SKM-1 treated with dmso at 0.1 percent for 144 hours (cell line): ENCODE data around the gene LHX5.
"Not testable (repeated sequence)": the region's sequence is repeated elsewhere in the genome, so short reads cannot be mapped to it uniquely, and the experiment has no call there.

Source experiments
- DNase-seq: peaks from one replicate; lab custom pipeline; 2025; ENCODE audit not compliant: unreplicated experiment; lab: John Stamatoyannopoulos, UW

Gene LHX5

GRCh38 chr12:113471619-113472171 lies at the start of gene LHX5:
Gene LHX5 (minus strand): TSS chr12:113471871. CDS start chr12:113471498, 373 bp downstream.
- no peak for DNase-seq

- no peak for DNase-seq
Measured at GRCh38 chr12:113519464-113520307, 48.0 kb upstream of the LHX5 start.

- DNase-seq: no peak
Measured at GRCh38 chr12:113515082-113515856, 43.6 kb upstream of the LHX5 start.

- no peak for DNase-seq
Measured at GRCh38 chr12:113514602-113515001, 42.9 kb upstream of the LHX5 start.

- no peak for DNase-seq
Measured at GRCh38 chr12:113512568-113512967, 40.9 kb upstream of the LHX5 start.

- no peak for DNase-seq
Measured at GRCh38 chr12:113506867-113507266, 35.2 kb upstream of the LHX5 start.

- DNase-seq: no peak
Measured at GRCh38 chr12:113505941-113506340, 34.3 kb upstream of the LHX5 start.

- DNase-seq: no peak
Measured at GRCh38 chr12:113504917-113505316, 33.2 kb upstream of the LHX5 start.

GRCh38 chr12:113500782-113501311 lies 29.2 kb upstream of the LHX5 start:
- DNase-seq: no peak

GRCh38 chr12:113500306-113500675 lies 28.6 kb upstream of the LHX5 start:
- no peak for DNase-seq

GRCh38 chr12:113498490-113498889 lies 26.8 kb upstream of the LHX5 start:
- no peak for DNase-seq

GRCh38 chr12:113497693-113498092 lies 26.0 kb upstream of the LHX5 start:
- DNase-seq: no peak

- DNase-seq: not testable (repeated sequence)
Measured at GRCh38 chr12:113495941-113496340, 24.3 kb upstream of the LHX5 start.

- DNase-seq: no peak
Measured at GRCh38 chr12:113488322-113488721, 16.7 kb upstream of the LHX5 start.

- no peak for DNase-seq
Measured at GRCh38 chr12:113486722-113487121, 15.1 kb upstream of the LHX5 start.

- DNase-seq: no peak
Measured at GRCh38 chr12:113485330-113485729, 13.7 kb upstream of the LHX5 start.

GRCh38 chr12:113482334-113482733 lies 10.7 kb upstream of the LHX5 start:
- no peak for DNase-seq

- DNase-seq: no peak
Measured at GRCh38 chr12:113480336-113480971, 8.8 kb upstream of the LHX5 start.

- no peak for DNase-seq
Measured at GRCh38 chr12:113479590-113480335, 8.1 kb upstream of the LHX5 start.

- no peak for DNase-seq
Measured at GRCh38 chr12:113479216-113479589, 7.5 kb upstream of the LHX5 start.
